ENCODE data around the gene ZNF304. TPM values are rescaled to one million over a fixed set of nuclear protein-coding genes. Genes with fewer than 3 reads are reported as not detected.

ZNF304 gene
- total and polyA plus RNA-seq, 2 of the 4 experiments (the other 2 are of a cell fraction), result 3.9 to 16.1 TPM

GRCh38 chr19:57363688-57364181, 12.7 kb downstream of the ZNF304 start (continued):
- TF ChIP-seq, protein P1, sequence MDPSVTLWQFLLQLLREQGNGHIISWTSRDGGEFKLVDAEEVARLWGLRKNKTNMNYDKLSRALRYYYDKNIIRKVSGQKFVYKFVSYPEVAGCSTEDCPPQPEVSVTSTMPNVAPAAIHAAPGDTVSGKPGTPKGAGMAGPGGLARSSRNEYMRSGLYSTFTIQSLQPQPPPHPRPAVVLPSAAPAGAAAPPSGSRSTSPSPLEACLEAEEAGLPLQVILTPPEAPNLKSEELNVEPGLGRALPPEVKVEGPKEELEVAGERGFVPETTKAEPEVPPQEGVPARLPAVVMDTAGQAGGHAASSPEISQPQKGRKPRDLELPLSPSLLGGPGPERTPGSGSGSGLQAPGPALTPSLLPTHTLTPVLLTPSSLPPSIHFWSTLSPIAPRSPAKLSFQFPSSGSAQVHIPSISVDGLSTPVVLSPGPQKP (IDR thresholded peaks at IDR 0.05; ENCODE audit: borderline replicate concordance, low read depth, low read length), result no peak
- no peak for TF ChIP-seq FOS (IDR thresholded peaks at IDR 0.05; ENCODE audit: low read depth, low read length)
- no peak for TF ChIP-seq SMC3 (IDR thresholded peaks at IDR 0.05; ENCODE audit: low read depth, low read length)

DNA sequence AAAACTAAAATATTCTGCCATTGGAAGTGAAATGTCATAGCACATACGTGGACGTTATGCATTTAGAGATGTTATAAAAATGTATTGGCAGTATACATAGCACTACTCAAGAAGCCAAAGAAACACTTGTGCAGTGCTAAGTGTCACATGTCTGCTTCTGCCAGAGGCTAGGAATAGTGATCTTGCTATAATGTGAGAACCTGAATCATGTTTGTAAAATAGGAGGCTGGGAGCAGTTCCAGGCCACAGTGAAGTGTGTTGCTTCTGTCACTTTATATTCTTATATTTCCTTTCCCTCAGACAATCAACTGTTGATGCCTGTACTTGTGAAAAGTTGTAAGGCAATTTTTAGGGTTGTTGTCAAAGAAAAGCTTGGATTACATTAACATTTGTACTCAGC, 15.7 kb downstream of the ZNF304 start:
- ChIA-PET POLR2A (ENCODE audit: unreplicated experiment) (no interaction called here), CTCF (interaction anchor here (1.0 kb wide), 1 partner anchor 23 kb away, joined by 3 read pairs; the partner anchor contains the start of gene ZNF548)
- no peak overlapping the region for H2BK15ac ChIP-seq (ENCODE audit: low read depth, low read length)
- TF ChIP-seq MAZ (IDR thresholded peaks at IDR 0.05; ENCODE audit: borderline replicate concordance, low read depth, low read length) (no peak), MXI1 (IDR thresholded peaks at IDR 0.05; ENCODE audit: borderline replicate concordance, low read depth, low read length) (no peak), NFE2L2 (IDR thresholded peaks at IDR 0.05; ENCODE audit: low read depth, low read length) (no peak), CHD1 (IDR thresholded peaks at IDR 0.05; ENCODE audit: low read depth, low read length) (no peak), BHLHE40 (IDR thresholded peaks at IDR 0.05; ENCODE audit: low read depth, low read length) (no peak), RCOR1 (IDR thresholded peaks at IDR 0.05; ENCODE audit: insufficient replicate concordance, low read length) (no peak), USF2 (IDR thresholded peaks at IDR 0.05; ENCODE audit: low read depth, low read length) (no peak)
- TF ChIP-seq, protein P1 (IDR thresholded peaks at IDR 0.05; ENCODE audit: borderline replicate concordance, low read depth, low read length), result no peak
- TF ChIP-seq, protein P2, sequence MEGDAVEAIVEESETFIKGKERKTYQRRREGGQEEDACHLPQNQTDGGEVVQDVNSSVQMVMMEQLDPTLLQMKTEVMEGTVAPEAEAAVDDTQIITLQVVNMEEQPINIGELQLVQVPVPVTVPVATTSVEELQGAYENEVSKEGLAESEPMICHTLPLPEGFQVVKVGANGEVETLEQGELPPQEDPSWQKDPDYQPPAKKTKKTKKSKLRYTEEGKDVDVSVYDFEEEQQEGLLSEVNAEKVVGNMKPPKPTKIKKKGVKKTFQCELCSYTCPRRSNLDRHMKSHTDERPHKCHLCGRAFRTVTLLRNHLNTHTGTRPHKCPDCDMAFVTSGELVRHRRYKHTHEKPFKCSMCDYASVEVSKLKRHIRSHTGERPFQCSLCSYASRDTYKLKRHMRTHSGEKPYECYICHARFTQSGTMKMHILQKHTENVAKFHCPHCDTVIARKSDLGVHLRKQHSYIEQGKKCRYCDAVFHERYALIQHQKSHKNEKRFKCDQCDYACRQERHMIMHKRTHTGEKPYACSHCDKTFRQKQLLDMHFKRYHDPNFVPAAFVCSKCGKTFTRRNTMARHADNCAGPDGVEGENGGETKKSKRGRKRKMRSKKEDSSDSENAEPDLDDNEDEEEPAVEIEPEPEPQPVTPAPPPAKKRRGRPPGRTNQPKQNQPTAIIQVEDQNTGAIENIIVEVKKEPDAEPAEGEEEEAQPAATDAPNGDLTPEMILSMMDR (conservative IDR thresholded peaks at IDR 0.05; ENCODE audit: low read depth, low read length), result no peak

More for the DNA sequence above, 15.7 kb downstream of the ZNF304 start:
- Histone ChIP-seq H2BK20ac (ENCODE audit: low read depth, low read length) (no peak overlapping the region), H3K4me2 (ENCODE audit: low read depth, low read length) (no peak overlapping the region), H3K18ac (ENCODE audit: low read depth, low read length) (no peak overlapping the region), H3K9me3 (ENCODE audit: control insufficient read depth, insufficient read depth, low read length) (no peaks in the 10 kb centered on the region), H4K8ac (ENCODE audit: low read depth in 2 of 2, low read length in 2 of 2) (no peak overlapping the region), H2AK9ac (replicated peaks; ENCODE audit: low read depth, low read length, poor library complexity) (no peak overlapping the region), H3K56ac (ENCODE audit: extremely low read depth, insufficient read depth, low read length) (no peak overlapping the region), H2AK5ac (ENCODE audit: low read depth, low read length) (no peak overlapping the region), H3K23ac (ENCODE audit: low read depth, low read length) (no peak overlapping the region), H3K4me3 (ENCODE audit: insufficient read depth, low read depth, low read length) (no peak overlapping the region), H3K27ac (ENCODE audit: insufficient read depth, low read length) (no peak overlapping the region), H4K5ac (ENCODE audit: low read depth, low read length) (no peak overlapping the region), H4K20me1 (ENCODE audit: insufficient read depth, low read length) (no peaks in the 10 kb centered on the region), H2BK5ac (ENCODE audit: low read depth, low read length, poor library complexity, severe bottlenecking) (no peak overlapping the region), H3K27me3 (ENCODE audit: control insufficient read depth, insufficient read depth, low read length) (no peaks in the 10 kb centered on the region), H2BK120ac (ENCODE audit: low read depth, low read length) (no peak overlapping the region), H3K9me1 (ENCODE audit: insufficient read depth, low read length) (no peaks in the 10 kb centered on the region; the same call in 1 of the 2 replicates), H4K91ac (ENCODE audit: insufficient read depth, low read depth, low read length) (no peak overlapping the region), H2AFZ (replicated peaks; ENCODE audit: low read length, poor library complexity) (no peak overlapping the region), H3K4me1 (ENCODE audit: control insufficient read depth, insufficient read depth, low read length) (no peaks in the 10 kb centered on the region), H3K4ac (ENCODE audit: low read depth, low read length) (no peak overlapping the region), H3K36me3 (ENCODE audit: control insufficient read depth, insufficient read depth, low read length) (peaks cover 13% of the 10 kb centered on the region), H3K79me1 (ENCODE audit: low read depth in 1 of 2, low read length in 2 of 2) (peaks cover 10 to 24% of the 10 kb centered on the region in 2 experiments; a peak in 2 of 4 replicates), H3K14ac (replicated peaks; ENCODE audit: low read depth, low read length) (no peak overlapping the region), H3K9ac (ENCODE audit: low read depth, low read length) (no peak overlapping the region)
- DNase-seq, result no peak
- no CpG with 5 or more reads among the region's 2 CpGs for WGBS, 2 experiments (ENCODE audit: extremely low coverage in 2 of 2, insufficient read length in 1 of 2)
- in situ Hi-C loops (cut with MboI; ENCODE audit: low sequenced_read_pairs) (no loop called here), intact Hi-C loops (cut with micrococcal nuclease) (no loop called here), dilution Hi-C loops (cut with HindIII; ENCODE audit: low sequenced_read_pairs, unreplicated experiment) (no loop called here)
- no peak for ATAC-seq (ENCODE audit: low read depth)
- BruUV-seq (replicated peaks), result no TSS peak

All from IMR-90 (cell line).